GM19099 (cell line): ENCODE measurements around the gene TLE1.

Source experiments
- POLR2A ChIP-seq: IDR thresholded peaks from 3 replicates; pipeline ENCODE4 v1.6.1; 2011; ENCODE audit warnings: low read depth; ENCODE audit not compliant: insufficient read length; ENCODE audit errors: extremely low read depth

The TLE1 gene

GRCh38 chr9:81690251-81690851 lies 1.0 kb upstream of the TLE1 start:
- no peak for TF ChIP-seq POLR2A

DNA sequence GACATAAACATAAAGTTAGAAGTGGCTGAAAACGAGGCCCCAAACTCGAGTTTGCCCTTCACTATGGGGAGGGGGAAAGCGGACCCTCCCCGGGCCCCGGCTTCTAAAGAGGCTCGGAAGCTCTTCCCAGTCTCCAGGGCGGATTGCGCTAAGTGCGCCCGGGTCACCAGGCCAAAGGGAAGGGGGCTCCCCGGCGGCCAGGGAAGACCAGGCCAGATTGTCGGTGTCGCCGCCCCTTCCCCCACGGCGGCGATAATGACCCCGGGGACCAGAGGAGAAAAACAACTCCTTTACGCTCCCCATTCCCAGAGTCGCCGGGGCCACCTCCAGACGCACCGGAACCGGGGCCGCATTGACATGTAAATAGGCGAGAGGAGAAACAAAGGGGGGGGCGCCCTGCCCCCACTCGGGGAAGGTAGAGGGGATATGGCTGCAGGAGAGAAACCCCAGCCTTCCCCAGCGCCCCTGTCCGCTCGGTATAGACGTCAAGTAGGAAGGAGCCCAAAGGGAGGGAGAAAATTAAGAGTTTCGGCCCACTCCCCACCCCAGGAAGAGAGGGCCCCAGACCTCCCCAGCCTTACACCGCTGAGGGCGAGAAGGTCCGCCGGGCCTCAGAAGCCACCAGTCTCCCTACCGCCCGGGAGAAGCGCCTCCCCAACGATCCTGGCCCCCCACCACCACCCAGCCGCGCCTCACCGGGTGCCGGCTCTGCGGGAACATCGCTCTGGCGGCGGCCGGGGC lies 1.7 kb downstream of the TLE1 start:
- TF ChIP-seq POLR2A = no peak

GRCh38 chr9:81686614-81687520 lies 2.5 kb downstream of the TLE1 start:
- no peak for TF ChIP-seq POLR2A

GRCh38 chr9:81685763-81686613 lies 3.4 kb downstream of the TLE1 start:
- no peak for TF ChIP-seq POLR2A

DNA sequence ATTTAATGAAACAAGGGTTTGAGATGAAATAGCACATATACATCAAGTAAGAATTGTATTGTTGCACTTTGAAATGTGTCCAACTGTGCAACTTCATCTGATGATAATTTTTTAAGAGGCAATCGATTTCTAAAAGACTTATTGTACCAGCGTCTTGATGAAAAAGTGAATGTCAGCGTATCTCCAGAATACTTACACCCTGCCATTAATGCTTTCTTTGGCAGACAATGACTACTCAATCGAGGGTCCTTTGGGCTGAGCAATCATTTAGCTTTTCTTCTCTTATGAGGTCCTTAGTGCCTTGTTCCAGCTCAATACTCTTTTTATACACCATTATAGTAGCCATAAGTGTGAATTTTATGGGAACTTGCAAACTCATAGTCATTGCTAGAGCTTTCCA lies 4.7 kb downstream of the TLE1 start:
- no peak for TF ChIP-seq POLR2A

DNA sequence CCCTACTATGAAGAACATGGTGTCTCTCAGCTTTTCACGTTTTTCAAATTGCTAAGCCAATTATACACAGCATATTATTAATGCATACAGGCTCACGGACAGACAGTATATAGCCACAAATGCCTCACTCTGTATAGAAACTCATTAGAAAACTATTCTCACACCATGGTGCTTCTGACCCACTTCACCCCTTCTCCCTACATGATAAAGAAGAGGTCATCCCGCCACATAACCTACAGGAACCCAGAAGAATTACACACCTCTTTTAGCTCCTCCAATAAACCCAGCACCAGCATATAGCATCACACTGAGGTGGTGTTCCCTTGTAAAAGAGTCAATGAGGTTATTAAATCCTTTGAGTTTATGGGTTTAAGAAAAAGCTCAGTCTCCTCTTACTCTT lies 5.6 kb downstream of the TLE1 start:
- TF ChIP-seq POLR2A = no peak

GRCh38 chr9:81683238-81683637 lies 6.1 kb downstream of the TLE1 start:
- TF ChIP-seq POLR2A = no peak

DNA sequence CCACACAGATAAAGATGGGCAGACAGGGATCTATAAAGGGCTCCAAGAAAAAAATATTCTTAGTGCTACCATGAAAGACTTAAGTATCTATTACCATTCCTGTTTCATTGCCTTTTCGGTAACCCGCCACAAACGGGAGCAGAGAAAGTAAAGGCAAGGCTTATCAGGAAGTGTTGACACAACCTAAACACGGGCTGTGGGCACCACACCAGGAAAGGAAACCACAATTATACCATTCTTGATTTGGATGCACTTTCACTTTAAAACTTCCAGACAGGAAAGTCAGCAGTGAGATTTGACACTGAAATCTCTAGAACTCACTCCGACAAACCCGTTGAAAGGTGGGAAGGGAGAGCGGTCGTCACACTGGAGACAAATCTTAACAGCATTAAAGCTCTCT lies 6.5 kb downstream of the TLE1 start:
- TF ChIP-seq POLR2A = no peak

DNA sequence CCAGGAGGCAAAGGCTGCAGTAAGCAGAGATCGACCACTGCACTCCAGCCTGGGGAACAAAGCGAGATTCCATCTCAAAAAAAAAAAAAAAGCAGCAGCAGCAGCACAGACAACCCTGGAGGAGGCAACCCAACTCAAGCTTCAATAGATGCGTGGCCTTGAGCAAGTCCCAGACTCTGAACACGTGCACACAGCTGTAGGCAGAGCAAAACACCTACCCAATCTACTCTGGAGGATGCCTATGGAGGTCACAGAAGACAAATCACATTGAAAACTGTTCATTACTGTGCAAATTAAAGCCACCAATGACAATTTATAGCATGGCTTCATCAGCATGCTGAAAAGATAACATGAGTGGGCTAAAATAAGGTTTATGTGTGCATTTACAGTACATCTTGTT lies 7.2 kb downstream of the TLE1 start:
- no peak for TF ChIP-seq POLR2A

DNA sequence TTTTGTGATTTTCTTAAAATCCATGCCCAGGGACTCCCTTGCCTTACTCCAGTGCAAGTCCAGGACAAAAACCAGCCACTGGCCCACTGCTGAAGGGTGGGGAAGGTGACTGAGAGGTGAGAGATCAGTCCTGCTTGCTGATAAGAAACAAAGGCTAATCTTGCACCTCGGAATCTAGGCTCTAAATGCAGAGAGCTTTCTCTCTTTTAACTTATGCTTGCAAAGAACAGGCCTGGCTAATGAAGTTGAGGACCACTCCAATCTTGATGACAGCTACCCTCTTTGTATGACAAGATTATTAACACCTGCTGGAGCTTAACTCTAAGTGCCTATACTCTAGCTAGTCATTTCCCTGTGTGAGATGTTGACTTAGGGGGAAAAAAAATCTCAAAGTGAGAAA lies 8.8 kb downstream of the TLE1 start:
- no peak for TF ChIP-seq POLR2A

- no peak for TF ChIP-seq POLR2A
Measured at GRCh38 chr9:81680006-81680405, 9.3 kb downstream of the TLE1 start.

DNA sequence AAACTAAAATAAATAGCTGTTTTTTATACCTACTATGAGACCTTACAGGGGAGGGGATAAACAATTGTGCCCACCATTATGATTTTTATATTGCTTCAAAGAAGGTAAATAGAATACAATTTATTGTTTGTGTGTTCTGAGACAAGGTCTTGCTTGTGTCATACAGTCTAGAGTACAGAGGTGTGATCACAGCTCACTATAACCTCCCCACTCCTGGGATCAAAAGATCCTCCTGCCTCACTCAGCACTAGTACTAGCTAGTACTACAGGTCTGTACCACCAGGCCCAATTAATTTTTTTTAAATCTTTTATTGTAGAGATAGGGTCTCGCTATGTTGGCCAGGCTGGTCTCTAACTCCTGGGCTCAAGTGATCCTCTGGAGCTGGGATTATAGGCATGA lies 11.3 kb downstream of the TLE1 start:
- TF ChIP-seq POLR2A = no peak

DNA sequence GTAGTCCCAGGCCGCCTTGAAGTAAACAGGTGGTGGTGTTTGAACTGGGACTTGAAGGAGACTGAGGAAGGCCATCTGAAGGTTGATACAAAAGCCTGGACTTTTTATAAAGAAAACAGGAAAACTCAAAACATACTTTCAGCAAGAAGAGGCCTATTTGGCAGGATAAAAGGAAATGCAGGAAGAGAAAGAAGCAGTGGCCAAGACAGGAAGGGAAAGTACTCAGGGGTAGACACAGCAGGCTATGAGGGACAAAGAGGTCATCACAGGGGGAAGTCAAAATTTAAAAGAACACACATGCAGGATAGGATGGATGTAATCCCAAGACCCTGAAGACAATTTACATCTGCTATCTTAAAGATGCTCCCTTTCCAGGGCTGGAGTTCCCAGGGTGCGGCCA lies 13.0 kb downstream of the TLE1 start:
- no peak for TF ChIP-seq POLR2A

DNA sequence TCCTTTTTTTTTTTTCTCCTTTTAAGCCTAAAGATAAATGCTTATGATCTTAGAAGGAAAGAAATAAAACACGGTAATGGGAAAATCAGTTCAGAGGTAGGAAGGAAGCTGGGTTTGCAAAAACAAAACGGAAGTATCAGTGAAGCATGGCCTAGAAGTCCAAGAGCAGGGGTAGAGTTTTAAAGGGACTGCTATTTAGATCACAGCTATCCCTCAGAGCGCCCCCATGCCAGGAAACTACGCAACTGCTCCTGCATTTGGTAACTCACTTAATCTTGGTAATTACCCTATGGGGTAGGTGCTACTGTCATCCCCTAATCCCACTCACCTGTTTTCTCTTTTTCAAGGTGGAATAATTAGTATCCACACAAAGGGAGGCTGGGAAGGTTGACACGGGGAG lies 16.0 kb downstream of the TLE1 start:
- no peak for TF ChIP-seq POLR2A

DNA sequence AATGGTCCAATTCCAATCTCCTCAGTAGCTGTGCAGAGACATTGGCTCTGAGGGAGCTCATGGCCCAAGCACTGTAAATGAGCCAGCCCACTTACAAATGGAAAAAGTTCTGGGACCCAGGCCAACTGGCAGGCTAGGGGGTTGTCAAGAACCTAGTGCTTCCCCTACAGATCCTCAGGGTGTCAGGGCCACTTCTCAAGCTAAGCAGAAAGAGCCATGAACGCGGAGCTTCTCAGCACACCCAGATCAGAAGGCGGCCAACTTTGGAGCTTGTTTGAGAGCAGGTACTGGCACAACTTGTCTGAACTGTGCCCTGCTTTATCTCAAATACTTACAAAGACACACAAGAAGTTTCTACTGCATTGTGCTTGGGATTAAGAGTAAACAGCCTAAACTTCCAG lies 17.5 kb downstream of the TLE1 start:
- TF ChIP-seq POLR2A = no peak

DNA sequence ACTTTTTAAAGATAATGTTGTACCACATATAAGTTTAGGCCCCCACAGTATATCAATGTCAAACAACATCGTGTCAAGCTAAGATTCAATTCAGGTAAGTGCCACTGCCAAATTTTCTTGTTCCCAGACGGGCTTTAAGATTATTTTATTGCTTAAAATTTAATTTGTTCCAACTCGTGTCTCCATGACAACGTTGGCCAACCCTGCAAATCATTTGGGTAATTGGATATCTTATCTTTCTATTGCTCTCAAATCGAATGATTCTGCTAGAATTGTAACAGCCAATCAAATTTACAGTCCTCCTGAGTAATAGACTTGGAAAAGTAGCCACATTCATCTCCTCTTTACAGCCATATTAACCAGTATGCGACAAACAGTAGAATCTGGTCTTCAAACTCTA lies 19.5 kb downstream of the TLE1 start:
- TF ChIP-seq POLR2A = no peak
